Measurements from ENCODE around the gene CCDC192.
A peak's percentile ranks its signal among the peaks of the same experiment; 100 is the strongest.

Gene CCDC192

DNA sequence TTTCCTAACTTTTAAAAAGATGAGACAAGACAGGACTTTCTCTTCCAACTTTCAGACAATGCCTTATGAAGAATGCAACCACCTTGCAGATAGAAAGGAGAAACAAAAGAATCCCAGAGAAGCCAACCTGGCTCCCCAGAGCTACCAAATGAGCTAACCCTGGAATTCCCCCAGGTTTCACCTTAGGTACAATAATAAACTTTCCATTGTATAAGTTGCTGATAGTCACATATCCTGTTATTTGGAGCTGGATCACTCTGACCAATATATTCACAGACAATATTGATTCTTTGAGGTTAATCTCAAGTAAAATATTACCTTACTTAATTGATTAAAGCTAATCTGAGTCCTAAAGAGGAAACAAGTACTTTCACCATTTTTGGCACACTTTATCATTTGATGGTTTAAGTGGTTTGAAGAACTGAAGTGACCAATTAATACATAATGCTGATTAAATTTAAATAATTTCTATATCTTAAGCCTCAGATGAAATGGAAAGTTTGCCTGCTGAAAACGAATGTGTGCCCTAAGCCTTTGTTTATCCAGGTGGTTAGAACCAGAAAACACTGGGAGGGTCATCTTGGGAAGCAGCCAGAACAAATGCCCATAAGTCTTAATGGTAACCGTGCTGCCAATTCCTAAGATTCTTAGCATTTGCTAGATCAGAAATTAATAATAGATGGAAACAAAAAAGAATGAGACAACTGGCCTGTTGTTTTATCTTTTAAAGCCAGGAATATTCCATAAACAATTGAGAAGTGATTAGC is 220.8 kb downstream of the CCDC192 start:
- no peak for DNase-seq (ENCODE audit: low spot score)

DNA sequence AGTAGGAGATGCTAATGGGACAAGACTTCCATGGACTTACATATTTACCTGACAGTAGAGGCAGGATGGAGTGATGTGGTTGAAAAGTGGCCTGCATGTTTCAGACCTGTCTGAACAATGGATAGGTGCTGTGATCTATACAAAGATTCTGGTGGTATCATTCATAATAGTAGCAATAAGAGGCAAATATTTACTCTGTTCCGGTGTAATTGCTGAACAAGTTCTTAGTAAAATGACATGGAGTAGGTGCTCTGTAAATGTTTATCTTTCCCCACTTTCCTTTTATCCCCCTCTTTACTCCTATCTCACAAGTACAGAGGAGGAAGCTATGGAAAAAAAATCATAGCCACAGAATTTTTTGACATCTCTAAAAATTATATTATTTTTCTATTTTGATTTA is 221.4 kb downstream of the CCDC192 start:
- no peak for DNase-seq (ENCODE audit: low spot score)

GRCh38 chr5:127925916-127926315 is 222.7 kb downstream of the CCDC192 start:
- DNase-seq (ENCODE audit: low spot score), result no peak

DNA sequence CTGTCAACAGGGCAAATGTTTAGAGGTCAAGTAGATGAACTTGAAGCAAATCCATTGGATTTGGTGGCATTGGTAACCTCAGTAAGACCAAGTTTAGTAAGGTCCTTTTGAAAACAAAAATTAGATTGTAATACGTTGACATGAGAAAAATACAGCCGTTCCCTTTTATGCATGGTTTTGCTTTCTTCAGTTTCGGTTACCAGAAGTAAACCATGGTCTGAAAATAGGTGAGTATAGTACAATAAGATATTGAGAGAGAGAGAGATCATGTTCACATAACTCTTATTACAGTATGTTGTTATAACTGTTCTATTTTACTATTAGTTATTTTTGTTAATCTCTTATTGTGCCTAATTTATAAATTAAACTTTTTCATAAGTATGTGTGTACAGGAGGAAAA is 223.8 kb downstream of the CCDC192 start:
- no peak for DNase-seq (ENCODE audit: low spot score)

DNA sequence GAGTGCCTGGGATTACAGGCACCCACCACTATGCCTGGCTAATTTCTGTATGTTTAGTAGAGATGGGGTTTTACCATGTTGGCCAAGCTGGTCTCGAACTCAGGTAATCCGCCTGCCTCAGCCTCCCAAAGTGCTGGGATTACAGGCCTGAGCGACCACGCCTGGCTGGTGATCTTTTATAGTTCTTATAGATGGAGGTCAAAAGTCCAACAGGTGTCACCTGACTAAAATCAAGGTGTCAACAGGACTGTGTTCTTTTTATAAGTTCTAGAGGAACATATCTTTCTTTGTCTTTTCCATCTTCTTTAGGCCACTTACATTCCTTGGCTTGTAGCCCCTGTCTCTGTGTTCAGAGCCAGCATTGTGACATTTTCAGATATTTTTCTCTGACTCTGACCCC is 224.9 kb downstream of the CCDC192 start:
- DNase-seq (ENCODE audit: low spot score), result no peak

- no peak for DNase-seq (ENCODE audit: low spot score)
Observed at GRCh38 chr5:127930311-127930710, 227.1 kb downstream of the CCDC192 start.

- no peak for DNase-seq (ENCODE audit: low spot score)
Observed at GRCh38 chr5:127931396-127931795, 228.2 kb downstream of the CCDC192 start.

- DNase-seq (ENCODE audit: low spot score), result no peak
Observed at GRCh38 chr5:127933348-127933747, 230.2 kb downstream of the CCDC192 start.

- DNase-seq (ENCODE audit: low spot score), result no peak
Observed at GRCh38 chr5:127934791-127935256, 231.6 kb downstream of the CCDC192 start.

DNA sequence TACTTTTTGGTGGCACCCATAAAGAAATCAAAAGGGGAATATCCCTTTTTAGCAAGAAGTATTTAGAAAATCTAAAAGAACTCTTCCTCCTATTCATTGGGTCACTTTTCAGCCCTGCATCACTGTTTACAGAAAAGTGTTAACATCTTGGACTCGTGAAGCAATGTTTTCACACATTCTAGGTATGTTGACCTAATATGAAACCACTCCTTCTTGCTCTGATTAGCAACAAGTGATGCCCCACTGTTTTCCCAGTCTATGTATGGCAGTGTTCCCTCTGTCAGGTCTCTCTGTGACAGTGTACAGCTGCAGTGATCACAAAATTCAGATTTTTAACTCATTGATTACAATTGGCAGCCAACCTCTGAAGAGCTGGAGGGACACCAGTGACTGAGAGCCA is 232.2 kb downstream of the CCDC192 start:
- no peak for DNase-seq (ENCODE audit: low spot score)

DNA sequence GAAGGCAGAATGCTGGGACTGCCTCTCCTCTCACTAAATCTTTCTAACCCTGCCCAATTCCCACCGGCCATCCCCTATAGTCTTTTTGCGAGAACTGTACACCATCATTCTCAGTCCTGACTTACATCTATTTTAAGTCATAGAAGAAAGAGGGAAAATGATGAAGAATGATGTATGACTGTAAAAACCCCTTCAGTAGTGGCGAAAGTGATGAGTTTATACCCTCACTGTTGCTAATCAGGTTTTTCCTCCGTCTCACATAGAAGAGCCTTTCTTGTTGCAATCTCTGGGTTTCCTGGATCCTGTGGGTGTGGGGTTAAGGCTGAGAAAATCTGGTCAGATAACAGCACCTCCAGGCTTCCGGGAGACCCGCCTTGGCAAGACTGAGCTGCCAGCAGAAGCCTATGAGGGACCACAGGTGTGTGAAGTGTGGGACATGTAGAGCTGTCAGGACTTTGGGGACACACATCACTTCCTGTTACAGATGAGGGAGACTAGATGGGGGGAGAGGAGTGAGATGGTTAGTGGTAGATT is 233.3 kb downstream of the CCDC192 start:
- peak; percentile 10 for DNase-seq (ENCODE audit: low spot score)

DNA sequence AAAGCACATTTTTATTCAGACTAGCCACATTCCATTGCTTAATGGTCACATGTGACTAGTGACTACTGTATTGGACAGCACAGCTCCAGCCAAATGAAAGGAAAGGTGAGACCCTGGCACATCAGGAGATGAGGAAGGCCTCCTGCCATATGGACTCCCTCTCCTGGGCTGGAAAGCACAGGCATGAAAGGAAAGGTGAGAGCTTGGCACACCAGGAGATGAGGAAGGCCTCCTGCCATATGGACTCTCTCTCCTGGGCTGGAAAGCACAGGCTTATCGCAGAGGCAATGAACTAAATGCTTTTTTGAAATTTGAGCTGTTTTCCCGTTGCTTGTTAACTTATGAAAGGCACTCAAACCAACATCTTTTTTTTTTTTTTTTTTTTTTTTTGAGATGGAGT is 235.6 kb downstream of the CCDC192 start:
- DNase-seq (ENCODE audit: low spot score), result no peak

GRCh38 chr5:127940854-127941253 is 237.7 kb downstream of the CCDC192 start:
- no peak for DNase-seq (ENCODE audit: low spot score)

DNA sequence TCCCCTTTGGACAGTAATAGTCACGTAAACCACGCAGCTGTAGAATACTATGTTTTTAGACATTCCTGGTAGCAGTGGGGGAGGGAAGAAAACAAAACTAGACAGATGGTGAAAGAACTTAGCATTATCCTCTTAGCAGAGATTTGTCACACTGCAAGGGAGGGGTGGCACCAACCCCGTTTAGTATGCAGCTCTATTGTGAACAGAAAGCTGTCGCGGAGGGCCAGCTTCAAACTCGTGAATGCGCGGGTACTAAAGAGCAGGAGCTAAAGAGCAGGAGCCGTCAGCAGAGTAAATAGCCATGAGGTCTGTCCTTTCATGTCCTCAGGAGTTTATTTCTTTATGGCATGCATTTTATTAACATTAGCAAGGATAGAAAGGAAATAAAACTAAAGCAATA is 238.5 kb downstream of the CCDC192 start:
- DNase-seq (ENCODE audit: low spot score), result no peak

GRCh38 chr5:127942246-127943060 is 239.3 kb downstream of the CCDC192 start:
- DNase-seq (ENCODE audit: low spot score), result no peak

- DNase-seq (ENCODE audit: low spot score), result no peak
Observed at GRCh38 chr5:127943061-127943371, 239.8 kb downstream of the CCDC192 start.

GRCh38 chr5:127944125-127944524 is 240.9 kb downstream of the CCDC192 start:
- DNase-seq (ENCODE audit: low spot score), result no peak

DNA sequence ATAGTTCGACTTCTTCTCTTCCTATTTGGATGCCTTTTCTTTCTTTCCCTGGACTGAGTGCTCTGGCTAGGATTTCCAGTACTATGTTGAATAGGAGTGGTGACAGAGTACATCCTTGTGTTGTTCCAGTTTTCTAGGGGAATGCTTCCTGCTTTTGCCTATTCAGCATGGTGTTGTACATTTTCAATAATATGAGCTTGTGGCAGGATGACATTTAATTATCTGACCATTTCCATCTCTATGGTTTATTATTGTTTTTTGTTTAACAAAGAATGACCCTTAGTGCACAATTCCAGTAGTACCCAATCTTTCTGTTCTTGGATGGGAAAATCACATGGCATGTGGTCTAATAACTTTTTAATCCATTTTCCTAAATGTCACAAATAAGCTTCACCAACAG is 244.8 kb downstream of the CCDC192 start:
- DNase-seq (ENCODE audit: low spot score), result no peak

DNA sequence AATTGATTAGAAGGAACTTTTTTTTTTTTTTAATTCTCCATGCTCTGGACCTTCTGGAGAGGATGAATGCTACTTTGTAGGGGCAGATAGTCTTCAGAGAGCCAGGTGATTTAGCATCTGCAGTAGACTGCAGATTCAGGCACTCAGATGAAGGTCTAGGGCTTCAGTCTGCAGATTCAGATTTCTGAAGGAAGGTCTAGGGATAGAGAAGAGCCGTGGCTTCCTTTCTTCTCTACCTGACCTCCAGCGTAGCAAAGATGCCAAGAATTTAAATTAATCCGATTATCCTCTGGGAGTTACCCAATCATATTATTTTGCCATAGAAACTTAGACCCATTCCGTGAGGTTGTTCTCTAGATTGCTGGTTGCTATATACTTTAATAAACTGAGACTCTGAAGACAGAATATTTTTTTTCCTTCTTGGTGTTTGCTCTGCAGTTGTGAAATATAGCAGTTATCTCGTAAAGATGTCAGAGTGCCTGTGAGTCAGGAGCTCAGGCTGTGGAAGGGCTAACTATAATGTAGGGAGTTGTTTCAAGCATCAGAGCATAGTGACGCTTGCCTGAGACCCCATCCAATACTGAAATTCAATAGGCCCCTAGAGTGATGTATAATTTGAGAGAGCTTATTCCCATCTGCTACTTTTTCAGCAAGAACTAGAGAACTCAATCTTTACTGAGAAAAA is 247.7 kb downstream of the CCDC192 start:
- no peak for DNase-seq (ENCODE audit: low spot score)

GRCh38 chr5:127951791-127952190 is 248.6 kb downstream of the CCDC192 start:
- no peak for DNase-seq (ENCODE audit: low spot score)

GRCh38 chr5:127957183-127957582 is 254.0 kb downstream of the CCDC192 start:
- no peak for DNase-seq (ENCODE audit: low spot score)

GRCh38 chr5:127957701-127958239 is 254.6 kb downstream of the CCDC192 start:
- DNase-seq (ENCODE audit: low spot score), result no peak
